Measurements from ENCODE around the gene PEX13.

Gene PEX13

DNA sequence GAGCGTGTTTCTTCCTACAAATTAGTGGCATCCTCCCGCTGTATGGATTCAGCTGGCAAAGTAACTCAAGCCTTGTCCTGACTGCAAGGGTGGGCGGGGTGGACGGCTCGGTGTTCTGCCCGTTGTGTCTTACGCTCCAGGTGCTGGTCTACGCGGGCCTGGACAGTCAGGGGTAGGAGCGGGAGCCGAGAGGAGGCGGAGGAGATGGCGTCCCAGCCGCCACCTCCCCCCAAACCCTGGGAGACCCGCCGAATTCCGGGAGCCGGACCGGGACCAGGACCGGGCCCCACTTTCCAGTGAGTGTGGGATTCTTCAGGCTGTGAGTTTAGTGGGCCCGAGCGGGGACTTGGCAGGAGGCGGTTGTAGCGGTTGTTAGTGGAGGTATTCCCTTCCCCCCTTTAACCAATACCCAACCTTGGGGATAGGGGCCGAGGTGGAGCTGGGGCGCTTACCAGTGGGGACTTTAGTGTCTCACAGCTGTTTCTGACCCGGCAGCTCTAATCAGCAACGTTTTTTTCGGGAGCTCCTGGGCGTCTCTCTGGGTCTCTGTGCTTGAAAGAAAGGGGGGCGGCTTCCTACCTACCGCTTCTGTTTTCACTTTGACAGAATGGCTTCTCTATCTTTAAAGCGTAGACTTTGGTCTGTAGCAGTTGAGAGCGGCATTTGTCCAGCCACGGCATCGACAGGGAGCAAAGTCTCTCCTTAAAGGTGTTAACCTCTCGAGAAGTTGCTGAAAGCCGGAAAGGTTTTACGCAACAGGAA, at the start of gene PEX13, which contains the start of gene PUS10:
Gene PEX13, plus strand, starts transcription at position 165 of the 762 bp plus-strand sequence. Its CDS starts 40 bp downstream, at position 205.
Gene PUS10, minus strand, starts transcription at position 700 of the 762 bp plus-strand sequence. CDS start 6,365 bp downstream, outside the sequence.
- TF ChIP-seq ZFX (IDR thresholded peaks at IDR 0.05), result peak; percentile 28; the same call in 1 of the 2 replicates
- TF ChIP-seq, protein P1, sequence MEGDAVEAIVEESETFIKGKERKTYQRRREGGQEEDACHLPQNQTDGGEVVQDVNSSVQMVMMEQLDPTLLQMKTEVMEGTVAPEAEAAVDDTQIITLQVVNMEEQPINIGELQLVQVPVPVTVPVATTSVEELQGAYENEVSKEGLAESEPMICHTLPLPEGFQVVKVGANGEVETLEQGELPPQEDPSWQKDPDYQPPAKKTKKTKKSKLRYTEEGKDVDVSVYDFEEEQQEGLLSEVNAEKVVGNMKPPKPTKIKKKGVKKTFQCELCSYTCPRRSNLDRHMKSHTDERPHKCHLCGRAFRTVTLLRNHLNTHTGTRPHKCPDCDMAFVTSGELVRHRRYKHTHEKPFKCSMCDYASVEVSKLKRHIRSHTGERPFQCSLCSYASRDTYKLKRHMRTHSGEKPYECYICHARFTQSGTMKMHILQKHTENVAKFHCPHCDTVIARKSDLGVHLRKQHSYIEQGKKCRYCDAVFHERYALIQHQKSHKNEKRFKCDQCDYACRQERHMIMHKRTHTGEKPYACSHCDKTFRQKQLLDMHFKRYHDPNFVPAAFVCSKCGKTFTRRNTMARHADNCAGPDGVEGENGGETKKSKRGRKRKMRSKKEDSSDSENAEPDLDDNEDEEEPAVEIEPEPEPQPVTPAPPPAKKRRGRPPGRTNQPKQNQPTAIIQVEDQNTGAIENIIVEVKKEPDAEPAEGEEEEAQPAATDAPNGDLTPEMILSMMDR (conservative IDR thresholded peaks at IDR 0.05), result no peak
- peak within 1 kb of the TSS; percentile 91 for H3K27ac ChIP-seq

GRCh38 chr2:60972889-60973656, 44.4 kb upstream of the PEX13 start:
- H3K27ac ChIP-seq, result no peak overlapping the region
- TF ChIP-seq ZFX (IDR thresholded peaks at IDR 0.05), result no peak
- TF ChIP-seq, protein P1 (conservative IDR thresholded peaks at IDR 0.05), result no peak

- H3K27ac ChIP-seq, result no peak overlapping the region
- TF ChIP-seq, protein P1 (conservative IDR thresholded peaks at IDR 0.05), result no peak
- no peak for TF ChIP-seq ZFX (IDR thresholded peaks at IDR 0.05)
These were observed 43.8 kb upstream of the PEX13 start for GRCh38 chr2:60973705-60974104.

DNA sequence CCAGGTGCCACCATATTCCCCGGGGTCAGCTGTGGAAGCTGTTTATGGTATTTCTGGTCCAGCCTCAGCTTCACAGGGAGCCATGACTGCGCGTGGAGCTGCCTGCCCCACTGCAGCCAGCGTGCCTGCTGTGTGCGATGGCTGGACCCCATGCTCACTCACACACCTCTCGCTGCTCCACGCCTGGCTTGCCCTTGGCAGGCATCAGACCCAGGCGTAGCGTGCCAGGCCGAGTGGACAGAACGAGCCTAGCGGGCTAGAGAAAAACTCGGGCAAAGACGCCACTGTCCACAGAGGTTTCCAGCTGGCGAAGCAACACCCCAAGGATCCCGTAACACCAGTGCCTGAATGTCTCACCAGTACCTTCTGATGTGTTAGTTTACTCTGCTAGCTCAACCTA, 42.9 kb upstream of the PEX13 start:
- TF ChIP-seq ZFX (IDR thresholded peaks at IDR 0.05), result no peak
- TF ChIP-seq, protein P1 (conservative IDR thresholded peaks at IDR 0.05), result no peak
- no peak overlapping the region for H3K27ac ChIP-seq

DNA sequence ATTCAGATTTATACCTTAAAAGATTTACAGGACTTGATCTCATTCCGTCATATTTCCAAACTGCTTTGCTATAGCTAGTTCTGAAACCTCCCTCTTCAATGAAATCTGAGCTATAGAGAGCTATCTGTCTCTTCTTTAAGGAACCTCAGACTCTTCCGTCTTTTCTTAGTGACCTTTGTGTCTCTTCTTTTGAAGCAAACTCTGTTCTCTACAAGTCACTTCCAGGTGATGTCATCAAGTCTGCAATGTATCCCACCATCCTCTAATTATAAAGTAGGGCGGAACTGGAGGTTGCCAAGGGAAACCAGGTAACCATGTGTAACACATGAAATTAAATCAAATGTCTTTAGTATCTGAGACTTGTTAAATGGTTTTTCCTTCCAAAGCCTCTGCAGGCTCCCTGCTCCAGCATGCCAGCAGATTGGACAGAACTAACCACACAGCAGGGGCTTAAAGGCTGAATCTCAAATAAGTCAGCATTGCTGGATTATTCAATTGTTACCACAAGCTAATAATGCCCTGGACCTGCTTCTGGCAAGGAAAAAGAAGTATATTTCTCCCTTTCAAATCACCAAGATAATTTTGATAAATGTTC, 41.2 kb upstream of the PEX13 start:
- H3K27ac ChIP-seq, result no peak overlapping the region

GRCh38 chr2:60976875-60977561, 40.5 kb upstream of the PEX13 start:
- TF ChIP-seq, protein P1 (conservative IDR thresholded peaks at IDR 0.05), result no peak
- TF ChIP-seq ZFX (IDR thresholded peaks at IDR 0.05), result no peak

More for the DNA sequence above, 41.2 kb upstream of the PEX13 start:
- TF ChIP-seq, protein P1 (conservative IDR thresholded peaks at IDR 0.05), result no peak
- TF ChIP-seq ZFX (IDR thresholded peaks at IDR 0.05), result no peak

More at GRCh38 chr2:60976875-60977561, 40.5 kb upstream of the PEX13 start:
- H3K27ac ChIP-seq, result no peak overlapping the region
